ENCODE data around the gene CHTOP.

CHTOP gene

DNA sequence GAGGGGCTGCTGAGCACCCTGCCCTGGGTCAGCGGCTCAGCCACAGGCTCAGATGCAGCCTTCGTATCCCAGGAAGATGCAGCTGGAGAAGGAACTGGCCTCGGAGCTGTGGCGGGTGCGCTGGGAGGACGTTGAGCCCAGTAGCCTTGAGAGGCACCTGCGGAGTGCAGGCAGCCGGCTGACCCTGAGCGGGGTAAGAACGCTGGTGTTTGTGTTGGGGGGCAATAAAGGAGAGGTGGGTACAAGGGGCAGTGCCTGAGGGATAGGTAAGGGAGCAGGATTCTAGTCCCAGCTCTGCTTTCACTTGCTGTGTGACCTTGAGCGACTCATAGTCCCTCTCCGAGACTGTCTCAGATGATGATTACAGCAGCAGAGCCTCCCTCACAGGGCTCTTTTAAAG is 51.0 kb downstream of the CHTOP start:
- Histone ChIP-seq H3K27me3 (replicated peaks; ENCODE audit: control insufficient read depth, insufficient read depth, low read length, poor library complexity, severe bottlenecking) (peaks cover 5% of the 10 kb centered on the region), H3K4me1 (ENCODE audit: control insufficient read depth, insufficient read depth, low read length, poor library complexity, severe bottlenecking) (peaks cover 3% of the 10 kb centered on the region), H3K27ac (ENCODE audit: insufficient read depth, low read length, poor library complexity, severe bottlenecking) (no peak overlapping the region)

DNA sequence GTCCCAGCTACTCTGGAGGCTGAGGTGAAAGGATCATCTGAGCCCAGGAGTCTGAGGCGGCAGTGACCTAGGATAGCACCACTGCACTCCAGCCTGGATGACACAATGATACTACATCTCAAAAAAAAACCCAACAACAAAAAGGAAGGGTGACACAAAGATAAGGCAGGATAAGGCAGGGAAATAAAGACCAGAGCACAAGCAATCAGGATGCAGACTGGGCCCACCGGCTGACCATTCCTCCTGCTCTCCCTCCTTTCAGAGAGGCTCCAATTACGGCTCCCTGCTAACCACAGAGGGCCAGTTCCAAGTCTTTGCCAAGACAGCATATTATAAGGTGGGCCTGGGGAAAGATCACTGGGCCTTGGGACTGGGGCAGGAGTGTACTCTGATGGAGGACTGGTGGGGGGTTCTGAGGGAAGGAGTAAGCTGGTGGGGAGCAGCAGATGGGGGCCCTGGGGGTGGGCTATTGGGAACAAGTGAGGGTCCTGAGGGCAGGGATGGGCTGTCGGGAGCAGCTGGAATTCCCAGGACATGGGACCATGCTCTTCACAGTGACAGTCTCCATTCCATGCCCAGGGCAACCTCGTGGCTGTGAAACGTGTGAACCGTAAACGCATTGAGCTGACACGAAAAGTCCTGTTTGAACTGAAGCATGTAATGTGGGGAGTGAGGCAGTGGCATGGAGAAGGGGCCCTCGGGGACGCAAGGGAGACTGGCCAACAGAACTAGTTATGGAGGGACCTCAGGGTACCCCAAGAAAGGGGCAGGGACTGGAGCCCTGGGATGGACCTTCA is 51.9 kb downstream of the CHTOP start:
- Histone ChIP-seq H3K4me3 (ENCODE audit: insufficient read depth, low read depth, low read length, poor library complexity, severe bottlenecking) (no peak overlapping the region), H3K27me3 (replicated peaks; ENCODE audit: control insufficient read depth, insufficient read depth, low read length, poor library complexity, severe bottlenecking) (no peaks in the 10 kb centered on the region), H3K36me3 (ENCODE audit: control insufficient read depth, insufficient read depth, low read length) (no peaks in the 10 kb centered on the region), H3K27ac (ENCODE audit: insufficient read depth, low read length, poor library complexity, severe bottlenecking) (no peak overlapping the region), H3K4me1 (ENCODE audit: control insufficient read depth, insufficient read depth, low read length, poor library complexity, severe bottlenecking) (no peaks in the 10 kb centered on the region), H3K9me3 (ENCODE audit: control insufficient read depth, low read length) (no peaks in the 10 kb centered on the region)
- DNase-seq, result no peak

More for the DNA sequence above, 51.0 kb downstream of the CHTOP start:
- no peaks in the 10 kb centered on the region for H3K9me3 ChIP-seq (ENCODE audit: control insufficient read depth, low read length)
- no peak overlapping the region for H3K4me3 ChIP-seq (ENCODE audit: insufficient read depth, low read depth, low read length, poor library complexity, severe bottlenecking)
- H3K36me3 ChIP-seq (ENCODE audit: control insufficient read depth, insufficient read depth, low read length), result no peaks in the 10 kb centered on the region
- DNase-seq, result no peak

DNA sequence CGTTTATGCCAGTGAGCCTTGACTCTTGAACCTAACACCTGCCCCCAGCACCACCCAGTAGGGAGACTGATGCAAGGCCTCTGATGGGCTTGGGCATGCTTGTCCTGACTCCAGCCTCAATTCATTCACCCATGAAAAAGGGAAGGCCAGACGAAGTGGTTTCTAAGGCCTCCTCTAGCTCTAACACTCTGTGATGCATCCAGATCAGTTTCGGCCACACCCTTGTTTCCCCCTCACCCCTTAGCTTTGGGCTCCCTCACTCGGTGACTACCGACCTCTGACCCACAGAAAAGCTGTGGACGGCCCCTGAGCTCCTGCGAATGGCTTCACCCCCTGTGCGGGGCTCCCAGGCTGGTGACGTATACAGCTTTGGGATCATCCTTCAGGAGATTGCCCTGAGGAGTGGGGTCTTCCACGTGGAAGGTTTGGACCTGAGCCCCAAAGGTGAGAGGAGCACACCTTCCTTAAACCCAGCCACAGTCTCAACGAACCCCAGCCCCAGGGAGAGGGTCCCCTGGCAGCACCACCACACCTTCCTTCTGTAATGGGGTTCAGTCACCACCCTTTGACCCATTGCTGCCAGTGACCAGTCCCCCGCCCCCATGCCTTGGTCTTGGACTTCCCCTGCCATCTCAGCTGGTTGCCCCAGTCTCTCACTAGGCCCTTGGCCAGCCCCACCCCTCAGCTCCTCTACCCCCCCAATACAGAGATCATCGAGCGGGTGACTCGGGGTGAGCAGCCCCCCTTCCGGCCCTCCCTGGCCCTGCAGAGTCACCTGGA is 53.7 kb downstream of the CHTOP start:
- H3K4me3 ChIP-seq (ENCODE audit: insufficient read depth, low read depth, low read length, poor library complexity, severe bottlenecking), result no peak overlapping the region
- H3K36me3 ChIP-seq (ENCODE audit: control insufficient read depth, insufficient read depth, low read length), result no peaks in the 10 kb centered on the region
- DNase-seq, result no peak
- no peaks in the 10 kb centered on the region for H3K27me3 ChIP-seq (replicated peaks; ENCODE audit: control insufficient read depth, insufficient read depth, low read length, poor library complexity, severe bottlenecking)
- H3K9me3 ChIP-seq (ENCODE audit: control insufficient read depth, low read length), result no peaks in the 10 kb centered on the region
- H3K4me1 ChIP-seq (ENCODE audit: control insufficient read depth, insufficient read depth, low read length, poor library complexity, severe bottlenecking), result no peaks in the 10 kb centered on the region
- H3K27ac ChIP-seq (ENCODE audit: insufficient read depth, low read length, poor library complexity, severe bottlenecking), result no peak overlapping the region

DNA sequence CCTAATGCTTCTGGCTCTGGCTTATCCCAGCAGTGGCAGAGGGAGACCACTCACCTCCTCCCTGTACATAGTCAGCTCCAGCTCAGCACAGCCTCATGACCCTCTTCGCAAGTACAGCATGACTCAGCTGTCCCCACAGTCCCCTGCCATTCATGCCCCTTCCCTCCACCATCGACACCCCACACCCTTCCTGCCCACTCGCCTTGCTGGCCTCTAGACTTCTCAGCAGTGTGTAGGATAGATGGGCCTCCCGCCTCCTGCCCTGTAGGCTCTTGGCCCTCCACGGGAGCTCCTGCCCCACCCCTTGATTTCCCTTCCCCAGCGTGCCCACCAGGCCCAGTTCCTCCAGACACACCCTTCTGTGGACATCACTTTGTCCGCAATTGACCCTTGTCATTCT is 54.4 kb downstream of the CHTOP start:
- Histone ChIP-seq H3K36me3 (ENCODE audit: control insufficient read depth, insufficient read depth, low read length) (no peaks in the 10 kb centered on the region), H3K9me3 (ENCODE audit: control insufficient read depth, low read length) (no peaks in the 10 kb centered on the region), H3K4me3 (ENCODE audit: insufficient read depth, low read depth, low read length, poor library complexity, severe bottlenecking) (no peak overlapping the region), H3K27ac (ENCODE audit: insufficient read depth, low read length, poor library complexity, severe bottlenecking) (no peak overlapping the region), H3K4me1 (ENCODE audit: control insufficient read depth, insufficient read depth, low read length, poor library complexity, severe bottlenecking) (no peaks in the 10 kb centered on the region), H3K27me3 (replicated peaks; ENCODE audit: control insufficient read depth, insufficient read depth, low read length, poor library complexity, severe bottlenecking) (no peaks in the 10 kb centered on the region)
- DNase-seq, result no peak

DNA sequence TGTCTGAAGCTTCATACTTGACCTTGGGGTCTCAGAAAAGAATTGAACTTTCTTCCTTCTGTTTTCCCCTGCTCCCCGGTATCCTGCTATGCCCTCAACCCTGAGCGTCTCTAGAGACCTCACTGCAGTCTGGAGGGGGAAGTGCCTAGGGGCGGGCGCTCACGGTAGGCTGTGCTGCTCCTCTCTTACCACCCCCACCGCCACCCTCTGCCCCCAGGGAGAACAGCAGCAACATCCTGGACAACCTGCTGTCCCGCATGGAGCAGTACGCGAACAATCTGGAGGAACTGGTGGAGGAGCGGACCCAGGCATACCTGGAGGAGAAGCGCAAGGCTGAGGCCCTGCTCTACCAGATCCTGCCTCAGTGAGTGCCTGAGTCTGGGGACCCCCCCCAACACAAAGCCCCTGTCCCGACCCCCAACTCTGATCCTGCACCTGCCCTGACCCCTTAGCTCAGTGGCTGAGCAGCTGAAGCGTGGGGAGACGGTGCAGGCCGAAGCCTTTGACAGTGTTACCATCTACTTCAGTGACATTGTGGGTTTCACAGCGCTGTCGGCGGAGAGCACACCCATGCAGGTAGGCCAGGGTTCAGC is 55.0 kb downstream of the CHTOP start:
- Histone ChIP-seq H3K4me1 (ENCODE audit: control insufficient read depth, insufficient read depth, low read length, poor library complexity, severe bottlenecking) (no peaks in the 10 kb centered on the region), H3K36me3 (ENCODE audit: control insufficient read depth, insufficient read depth, low read length) (no peaks in the 10 kb centered on the region), H3K9me3 (ENCODE audit: control insufficient read depth, low read length) (no peaks in the 10 kb centered on the region), H3K27ac (ENCODE audit: insufficient read depth, low read length, poor library complexity, severe bottlenecking) (no peak overlapping the region), H3K27me3 (replicated peaks; ENCODE audit: control insufficient read depth, insufficient read depth, low read length, poor library complexity, severe bottlenecking) (no peaks in the 10 kb centered on the region), H3K4me3 (ENCODE audit: insufficient read depth, low read depth, low read length, poor library complexity, severe bottlenecking) (no peak overlapping the region)
- DNase-seq, result no peak

DNA sequence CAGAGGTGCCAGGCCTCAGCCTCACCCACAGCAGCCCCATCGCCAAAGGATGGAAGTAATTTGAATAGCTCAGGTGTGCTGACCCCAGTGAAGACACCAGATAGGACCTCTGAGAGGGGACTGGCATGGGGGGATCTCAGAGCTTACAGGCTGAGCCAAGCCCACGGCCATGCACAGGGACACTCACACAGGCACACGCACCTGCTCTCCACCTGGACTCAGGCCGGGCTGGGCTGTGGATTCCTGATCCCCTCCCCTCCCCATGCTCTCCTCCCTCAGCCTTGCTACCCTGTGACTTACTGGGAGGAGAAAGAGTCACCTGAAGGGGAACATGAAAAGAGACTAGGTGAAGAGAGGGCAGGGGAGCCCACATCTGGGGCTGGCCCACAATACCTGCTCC is 59.6 kb downstream of the CHTOP start:
- H3K36me3 ChIP-seq (ENCODE audit: control insufficient read depth, insufficient read depth, low read length), result no peaks in the 10 kb centered on the region
- no peak for DNase-seq
- no peak overlapping the region for H3K27ac ChIP-seq (ENCODE audit: insufficient read depth, low read length, poor library complexity, severe bottlenecking)
- H3K4me3 ChIP-seq (ENCODE audit: insufficient read depth, low read depth, low read length, poor library complexity, severe bottlenecking), result no peak overlapping the region
- no peaks in the 10 kb centered on the region for H3K27me3 ChIP-seq (replicated peaks; ENCODE audit: control insufficient read depth, insufficient read depth, low read length, poor library complexity, severe bottlenecking)
- H3K4me1 ChIP-seq (ENCODE audit: control insufficient read depth, insufficient read depth, low read length, poor library complexity, severe bottlenecking), result no peaks in the 10 kb centered on the region
- H3K9me3 ChIP-seq (ENCODE audit: control insufficient read depth, low read length), result no peaks in the 10 kb centered on the region
